ENCODE data around the gene ARMH2. TPM values are rescaled to one million over a fixed set of nuclear protein-coding genes. Genes with fewer than 3 reads are reported as not detected.

ARMH2 gene
- total RNA-seq, 1 experiment from 2014 or later: not detected

DNA sequence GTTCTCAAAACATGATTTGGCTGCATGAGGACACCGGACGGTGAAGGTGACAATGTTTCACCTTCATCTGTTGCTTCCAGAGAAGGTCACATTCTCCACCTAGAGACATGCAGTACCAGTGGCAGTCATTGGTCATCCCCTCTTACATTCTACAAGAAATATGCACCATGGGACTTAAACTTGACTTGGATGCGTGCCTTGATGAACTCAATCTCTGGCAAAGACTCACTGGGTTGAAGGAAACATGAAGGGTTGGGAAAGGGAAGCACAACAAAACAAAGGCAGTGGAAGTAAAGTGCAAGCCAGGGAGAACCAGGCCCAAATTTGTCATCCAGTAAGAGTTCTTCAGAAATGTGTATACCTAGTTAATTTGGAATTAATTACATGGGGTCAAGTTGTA, 39.4 kb upstream of the ARMH2 start:
- POLR2A ChIA-PET: no interaction called here
- RAD21 ChIA-PET (ENCODE audit: low non-redundant PET in 1 of 2, low total read pairs in 2 of 2, uncharacterized antibody in 2 of 2, unreplicated experiment in 2 of 2): no interaction called here

More for the DNA sequence above, 39.4 kb upstream of the ARMH2 start:
- CTCF ChIA-PET: no interaction called here
- 0 out of 2 replicates have a peak, but pooled peaks cover 5% of the 10 kb centered on the region for H3K27me3 ChIP-seq (ENCODE audit: insufficient read depth, low read length)
- no peak overlapping the region for H3K27ac ChIP-seq (ENCODE audit: low read depth, low read length)
- DNase-seq (ENCODE audit: low read depth, low spot score): no peak
- no peak overlapping the region for H2AFZ ChIP-seq (ENCODE audit: low read depth, low read length, poor library complexity, severe bottlenecking)
- H3K4me2 ChIP-seq (ENCODE audit: low read length): no peak overlapping the region
- H3K4me3 ChIP-seq (replicated peaks in 1 of 2; ENCODE audit: low read depth in 1 of 2, low read length in 2 of 2): no peak overlapping the region
- no TSS peak for BruUV-seq (replicated peaks)
- H3K36me3 ChIP-seq (ENCODE audit: control insufficient read depth in 1 of 2, insufficient read depth in 2 of 2, low read length in 2 of 2): no peaks in the 10 kb centered on the region
- no peak for ATAC-seq
- H3K9ac ChIP-seq (ENCODE audit: low read length): no peak overlapping the region
- intact Hi-C loops (cut with micrococcal nuclease): no loop called here
- H3K9me3 ChIP-seq (ENCODE audit: control insufficient read depth in 1 of 2, insufficient read depth in 1 of 2, low read depth in 1 of 2, low read length in 2 of 2): no peaks in the 10 kb centered on the region
- H3K4me1 ChIP-seq (ENCODE audit: control insufficient read depth in 1 of 2, insufficient read depth in 2 of 2, low read length in 2 of 2): no peaks in the 10 kb centered on the region
- H3K9me2 ChIP-seq (ENCODE audit: insufficient read depth): no peaks in the 10 kb centered on the region
- TF ChIP-seq CBX3 (IDR thresholded peaks at IDR 0.05; ENCODE audit: low read depth) (no peak), REST (IDR thresholded peaks at IDR 0.05; ENCODE audit: low read depth) (no peak), POLR2A (IDR thresholded peaks at IDR 0.05; ENCODE audit: borderline replicate concordance, extremely low read depth, insufficient read depth, insufficient read length) (no peak)
- H4K20me1 ChIP-seq (ENCODE audit: insufficient read depth): no peaks in the 10 kb centered on the region
- H3K79me2 ChIP-seq (ENCODE audit: insufficient read depth, low read length): no peaks in the 10 kb centered on the region

Data from HCT116 (cell line).